ENCODE data around the gene AGMO.

The AGMO gene

GRCh38 chr7:15515252-15515651 is 46.6 kb downstream of the AGMO start:
- no peak overlapping the region for H3K9ac ChIP-seq
- H3K4me1 ChIP-seq = no peaks in the 10 kb centered on the region
- no peaks in the 10 kb centered on the region for H3K79me2 ChIP-seq
- H3K36me3 ChIP-seq (ENCODE audit: control insufficient read depth, insufficient read depth, low read length) = no peaks in the 10 kb centered on the region
- no peak overlapping the region for H3K4me2 ChIP-seq (ENCODE audit: low read length)
- no peak overlapping the region for H3K27ac ChIP-seq
- H2AFZ ChIP-seq = no peak overlapping the region
- H3K4me3 ChIP-seq (ENCODE audit: low read depth, low read length) = no peak overlapping the region
- no peaks in the 10 kb centered on the region for H3K9me3 ChIP-seq (ENCODE audit: control insufficient read depth, low read length)
- H3K27me3 ChIP-seq (ENCODE audit: control insufficient read depth, insufficient read depth, low read length) = no peaks in the 10 kb centered on the region
- TF ChIP-seq, protein P1, sequence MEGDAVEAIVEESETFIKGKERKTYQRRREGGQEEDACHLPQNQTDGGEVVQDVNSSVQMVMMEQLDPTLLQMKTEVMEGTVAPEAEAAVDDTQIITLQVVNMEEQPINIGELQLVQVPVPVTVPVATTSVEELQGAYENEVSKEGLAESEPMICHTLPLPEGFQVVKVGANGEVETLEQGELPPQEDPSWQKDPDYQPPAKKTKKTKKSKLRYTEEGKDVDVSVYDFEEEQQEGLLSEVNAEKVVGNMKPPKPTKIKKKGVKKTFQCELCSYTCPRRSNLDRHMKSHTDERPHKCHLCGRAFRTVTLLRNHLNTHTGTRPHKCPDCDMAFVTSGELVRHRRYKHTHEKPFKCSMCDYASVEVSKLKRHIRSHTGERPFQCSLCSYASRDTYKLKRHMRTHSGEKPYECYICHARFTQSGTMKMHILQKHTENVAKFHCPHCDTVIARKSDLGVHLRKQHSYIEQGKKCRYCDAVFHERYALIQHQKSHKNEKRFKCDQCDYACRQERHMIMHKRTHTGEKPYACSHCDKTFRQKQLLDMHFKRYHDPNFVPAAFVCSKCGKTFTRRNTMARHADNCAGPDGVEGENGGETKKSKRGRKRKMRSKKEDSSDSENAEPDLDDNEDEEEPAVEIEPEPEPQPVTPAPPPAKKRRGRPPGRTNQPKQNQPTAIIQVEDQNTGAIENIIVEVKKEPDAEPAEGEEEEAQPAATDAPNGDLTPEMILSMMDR (IDR thresholded peaks at IDR 0.05) = no peak

DNA sequence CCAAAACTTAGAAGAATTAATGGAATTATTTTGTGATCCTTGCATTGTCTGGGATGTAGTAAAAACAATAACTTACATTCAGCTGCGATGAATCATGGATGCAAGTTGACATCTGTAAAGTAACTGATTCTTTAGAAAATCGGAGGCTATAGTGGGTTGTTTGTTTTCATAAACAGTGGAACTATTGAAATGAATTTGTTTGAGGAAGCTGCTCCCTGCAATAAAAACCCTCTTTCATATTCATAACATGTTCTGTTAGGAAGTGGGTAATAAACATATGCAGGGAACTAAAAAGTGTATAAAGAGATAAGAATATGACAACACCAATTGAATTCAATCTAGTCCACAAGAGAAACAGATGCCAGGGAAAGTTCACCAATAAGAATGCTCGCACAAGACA is 53.6 kb downstream of the AGMO start:
- H3K79me2 ChIP-seq = no peaks in the 10 kb centered on the region
- no peak overlapping the region for H3K4me3 ChIP-seq (ENCODE audit: low read depth, low read length)
- H3K4me2 ChIP-seq (ENCODE audit: low read length) = no peak overlapping the region
- TF ChIP-seq, protein P1 (IDR thresholded peaks at IDR 0.05) = no peak
- no peak overlapping the region for H3K9ac ChIP-seq
- H3K27me3 ChIP-seq (ENCODE audit: control insufficient read depth, insufficient read depth, low read length) = no peaks in the 10 kb centered on the region
- H3K4me1 ChIP-seq = no peaks in the 10 kb centered on the region
- no peaks in the 10 kb centered on the region for H3K36me3 ChIP-seq (ENCODE audit: control insufficient read depth, insufficient read depth, low read length)
- H3K9me3 ChIP-seq (ENCODE audit: control insufficient read depth, low read length) = no peaks in the 10 kb centered on the region
- no peak overlapping the region for H3K27ac ChIP-seq
- H2AFZ ChIP-seq = no peak overlapping the region

DNA sequence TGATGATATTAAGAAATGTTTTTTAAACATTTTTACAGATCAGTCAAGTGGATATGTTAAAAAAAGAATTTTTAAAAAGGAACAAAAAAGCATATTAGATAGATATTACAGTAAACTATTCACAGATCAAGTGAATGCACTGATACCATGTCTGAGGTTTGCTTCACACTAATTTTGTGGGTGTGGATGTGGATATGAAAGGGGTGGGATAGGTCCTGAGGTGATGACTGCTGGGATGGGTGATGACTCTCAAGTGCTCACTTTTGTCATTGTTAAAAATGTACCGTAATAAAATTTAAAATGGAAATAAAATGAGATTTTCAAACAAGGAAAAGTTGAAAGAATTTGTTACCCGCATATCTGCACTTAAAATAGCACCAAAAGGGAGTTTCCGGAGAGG is 54.1 kb downstream of the AGMO start:
- no peaks in the 10 kb centered on the region for H3K36me3 ChIP-seq (ENCODE audit: control insufficient read depth, insufficient read depth, low read length)
- no peaks in the 10 kb centered on the region for H3K79me2 ChIP-seq
- H3K9ac ChIP-seq = no peak overlapping the region
- no peak overlapping the region for H3K4me3 ChIP-seq (ENCODE audit: low read depth, low read length)
- TF ChIP-seq, protein P1 (IDR thresholded peaks at IDR 0.05) = no peak
- no peak overlapping the region for H2AFZ ChIP-seq
- no peaks in the 10 kb centered on the region for H3K9me3 ChIP-seq (ENCODE audit: control insufficient read depth, low read length)
- H3K4me1 ChIP-seq = no peaks in the 10 kb centered on the region
- H3K27me3 ChIP-seq (ENCODE audit: control insufficient read depth, insufficient read depth, low read length) = no peaks in the 10 kb centered on the region
- no peak overlapping the region for H3K4me2 ChIP-seq (ENCODE audit: low read length)
- no peak overlapping the region for H3K27ac ChIP-seq

DNA sequence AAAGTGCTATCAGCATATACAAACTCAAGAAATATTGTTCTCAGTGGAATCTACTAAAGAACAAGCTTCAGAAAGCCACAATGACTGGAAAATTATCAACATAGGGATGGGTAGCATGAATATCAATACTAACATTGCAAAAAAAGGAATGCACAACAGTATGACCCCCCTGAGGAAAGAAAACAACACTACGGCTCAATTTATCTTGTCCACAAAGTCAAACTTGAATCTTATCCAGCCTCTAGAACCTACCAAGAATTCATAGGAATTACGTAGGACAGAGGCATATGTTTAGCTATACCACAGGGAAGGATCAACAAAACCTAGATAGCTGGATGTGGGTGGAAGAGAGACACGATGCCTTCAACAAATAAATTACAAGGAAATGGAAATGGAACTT is 54.6 kb downstream of the AGMO start:
- Histone ChIP-seq H3K9ac (no peak overlapping the region), H3K79me2 (no peaks in the 10 kb centered on the region), H3K4me2 (ENCODE audit: low read length) (no peak overlapping the region), H3K27me3 (ENCODE audit: control insufficient read depth, insufficient read depth, low read length) (no peaks in the 10 kb centered on the region), H3K4me1 (no peaks in the 10 kb centered on the region), H3K27ac (no peak overlapping the region), H3K36me3 (ENCODE audit: control insufficient read depth, insufficient read depth, low read length) (no peaks in the 10 kb centered on the region), H2AFZ (no peak overlapping the region), H3K4me3 (ENCODE audit: low read depth, low read length) (no peak overlapping the region), H3K9me3 (ENCODE audit: control insufficient read depth, low read length) (no peaks in the 10 kb centered on the region)
- TF ChIP-seq, protein P1 (IDR thresholded peaks at IDR 0.05) = no peak

DNA sequence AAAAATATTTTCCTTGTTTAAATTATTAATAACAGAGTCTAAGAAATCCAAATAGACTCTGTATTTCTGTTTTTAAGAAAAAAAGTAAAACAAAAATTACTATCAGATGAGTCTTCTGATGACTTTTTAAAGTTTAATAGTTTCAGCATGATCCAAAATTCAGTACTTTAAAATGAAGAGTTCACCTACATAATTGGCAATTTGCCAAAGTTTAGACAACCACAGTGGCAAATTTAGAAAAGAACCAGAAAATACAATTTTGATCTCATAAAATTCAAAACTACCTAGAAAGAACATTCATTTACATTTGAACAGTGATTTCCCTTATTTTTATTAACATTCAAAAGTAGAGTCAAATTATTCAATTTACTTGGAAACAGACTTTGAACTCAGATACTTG is 56.1 kb downstream of the AGMO start:
- Histone ChIP-seq H3K4me1 (no peaks in the 10 kb centered on the region), H2AFZ (no peak overlapping the region), H3K79me2 (no peaks in the 10 kb centered on the region), H3K9me3 (ENCODE audit: control insufficient read depth, low read length) (no peaks in the 10 kb centered on the region), H3K9ac (no peak overlapping the region), H3K4me2 (ENCODE audit: low read length) (no peak overlapping the region), H3K27ac (no peak overlapping the region), H3K4me3 (ENCODE audit: low read depth, low read length) (no peak overlapping the region), H3K27me3 (ENCODE audit: control insufficient read depth, insufficient read depth, low read length) (no peaks in the 10 kb centered on the region), H3K36me3 (ENCODE audit: control insufficient read depth, insufficient read depth, low read length) (no peaks in the 10 kb centered on the region)
- TF ChIP-seq, protein P1 (IDR thresholded peaks at IDR 0.05) = no peak

Measured in parathyroid adenoma (tissue), 2 donors.